GM23338 (cell line): Measurements from ENCODE around the gene GNG7.

ENCODE experiments used
- EZH2 ChIP-seq: fragments of 200-600 bp; sonication (generic); IDR thresholded peaks from one replicate; pipeline ENCODE4 v1.8.0; 2017; ENCODE audit warnings: antibody characterized with exemption, mild to moderate bottlenecking, low read depth; ENCODE audit not compliant: unreplicated experiment
- JUNB ChIP-seq: IDR thresholded peaks from one replicate; pipeline ENCODE4 v1.6.1; 2016; ENCODE audit warnings: antibody characterized with exemption; ENCODE audit not compliant: unreplicated experiment
- POLR2AphosphoS5 ChIP-seq: IDR thresholded peaks from 2 replicates; pipeline ENCODE4 v1.6.1; 2016; ENCODE audit warnings: antibody characterized with exemption, low read depth
- TF ChIP-seq, protein P1 (sequence below), 2 experiments: fragments of 200-600 bp in 1 of 2; sonication (generic) in 1 of 2; conservative IDR thresholded peaks; 2 replicates each; pipeline versions ENCODE4 v1.5.1 to v1.6.1; 2016 to 2017; ENCODE audit warnings: antibody characterized with exemption in 2 of 2, low read depth in 2 of 2, mild to moderate bottlenecking in 2 of 2, moderate library complexity in 1 of 2
- TF ChIP-seq, protein P2 (sequence below): IDR thresholded peaks from one replicate; pipeline ENCODE4 v1.6.1; 2018; ENCODE audit warnings: antibody characterized with exemption; ENCODE audit not compliant: unreplicated experiment

DNA sequence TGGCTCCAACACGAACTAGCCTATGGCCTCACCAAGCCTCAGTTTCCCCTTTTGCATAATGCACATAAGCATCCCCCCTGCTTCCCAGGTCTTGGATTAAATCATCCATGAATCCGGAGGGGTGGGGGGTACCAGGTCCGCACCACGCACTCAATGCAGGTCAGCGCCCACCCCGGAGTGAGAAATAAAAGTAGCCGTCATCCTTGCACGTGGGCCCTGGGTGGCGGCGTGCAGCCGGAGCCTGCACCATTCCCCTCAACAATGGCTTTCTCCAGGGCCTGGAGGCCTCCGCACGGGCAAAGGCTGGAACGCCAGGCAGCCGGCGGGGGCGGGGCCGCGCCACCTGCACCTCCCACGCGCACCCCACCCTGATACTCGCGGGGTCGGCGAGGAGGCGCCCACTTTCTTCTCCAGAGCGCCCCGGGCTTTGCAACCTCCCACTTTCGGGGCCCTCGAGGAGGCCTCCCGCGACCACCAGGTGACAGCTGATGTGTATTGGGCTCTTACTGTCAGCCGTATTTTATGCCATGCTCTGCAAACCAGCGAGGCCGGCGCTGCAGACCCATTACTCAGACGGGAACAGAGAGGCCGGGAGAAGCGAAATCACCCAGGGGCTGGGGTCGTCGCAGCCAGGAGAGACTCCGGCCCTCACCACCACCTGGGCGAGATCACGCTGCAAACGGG lies 227.3 kb downstream of the GNG7 start:
- TF ChIP-seq, protein P1, sequence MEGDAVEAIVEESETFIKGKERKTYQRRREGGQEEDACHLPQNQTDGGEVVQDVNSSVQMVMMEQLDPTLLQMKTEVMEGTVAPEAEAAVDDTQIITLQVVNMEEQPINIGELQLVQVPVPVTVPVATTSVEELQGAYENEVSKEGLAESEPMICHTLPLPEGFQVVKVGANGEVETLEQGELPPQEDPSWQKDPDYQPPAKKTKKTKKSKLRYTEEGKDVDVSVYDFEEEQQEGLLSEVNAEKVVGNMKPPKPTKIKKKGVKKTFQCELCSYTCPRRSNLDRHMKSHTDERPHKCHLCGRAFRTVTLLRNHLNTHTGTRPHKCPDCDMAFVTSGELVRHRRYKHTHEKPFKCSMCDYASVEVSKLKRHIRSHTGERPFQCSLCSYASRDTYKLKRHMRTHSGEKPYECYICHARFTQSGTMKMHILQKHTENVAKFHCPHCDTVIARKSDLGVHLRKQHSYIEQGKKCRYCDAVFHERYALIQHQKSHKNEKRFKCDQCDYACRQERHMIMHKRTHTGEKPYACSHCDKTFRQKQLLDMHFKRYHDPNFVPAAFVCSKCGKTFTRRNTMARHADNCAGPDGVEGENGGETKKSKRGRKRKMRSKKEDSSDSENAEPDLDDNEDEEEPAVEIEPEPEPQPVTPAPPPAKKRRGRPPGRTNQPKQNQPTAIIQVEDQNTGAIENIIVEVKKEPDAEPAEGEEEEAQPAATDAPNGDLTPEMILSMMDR (conservative IDR thresholded peaks at IDR 0.05; ENCODE audit: low read depth in 2 of 2): no peak
- TF ChIP-seq POLR2AphosphoS5: no peak
- TF ChIP-seq EZH2: no peak
- TF ChIP-seq JUNB: no peak
- TF ChIP-seq, protein P2, sequence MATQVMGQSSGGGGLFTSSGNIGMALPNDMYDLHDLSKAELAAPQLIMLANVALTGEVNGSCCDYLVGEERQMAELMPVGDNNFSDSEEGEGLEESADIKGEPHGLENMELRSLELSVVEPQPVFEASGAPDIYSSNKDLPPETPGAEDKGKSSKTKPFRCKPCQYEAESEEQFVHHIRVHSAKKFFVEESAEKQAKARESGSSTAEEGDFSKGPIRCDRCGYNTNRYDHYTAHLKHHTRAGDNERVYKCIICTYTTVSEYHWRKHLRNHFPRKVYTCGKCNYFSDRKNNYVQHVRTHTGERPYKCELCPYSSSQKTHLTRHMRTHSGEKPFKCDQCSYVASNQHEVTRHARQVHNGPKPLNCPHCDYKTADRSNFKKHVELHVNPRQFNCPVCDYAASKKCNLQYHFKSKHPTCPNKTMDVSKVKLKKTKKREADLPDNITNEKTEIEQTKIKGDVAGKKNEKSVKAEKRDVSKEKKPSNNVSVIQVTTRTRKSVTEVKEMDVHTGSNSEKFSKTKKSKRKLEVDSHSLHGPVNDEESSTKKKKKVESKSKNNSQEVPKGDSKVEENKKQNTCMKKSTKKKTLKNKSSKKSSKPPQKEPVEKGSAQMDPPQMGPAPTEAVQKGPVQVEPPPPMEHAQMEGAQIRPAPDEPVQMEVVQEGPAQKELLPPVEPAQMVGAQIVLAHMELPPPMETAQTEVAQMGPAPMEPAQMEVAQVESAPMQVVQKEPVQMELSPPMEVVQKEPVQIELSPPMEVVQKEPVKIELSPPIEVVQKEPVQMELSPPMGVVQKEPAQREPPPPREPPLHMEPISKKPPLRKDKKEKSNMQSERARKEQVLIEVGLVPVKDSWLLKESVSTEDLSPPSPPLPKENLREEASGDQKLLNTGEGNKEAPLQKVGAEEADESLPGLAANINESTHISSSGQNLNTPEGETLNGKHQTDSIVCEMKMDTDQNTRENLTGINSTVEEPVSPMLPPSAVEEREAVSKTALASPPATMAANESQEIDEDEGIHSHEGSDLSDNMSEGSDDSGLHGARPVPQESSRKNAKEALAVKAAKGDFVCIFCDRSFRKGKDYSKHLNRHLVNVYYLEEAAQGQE: no peak
